Activated CD4-positive, alpha-beta memory T cell treated with anti-CD3 and anti-CD28 coated beads, Interleukin-2, amount 10 ng/mL, durations not matched to agents 7 days and 5 days (primary cell): Measurements from ENCODE around the gene TMEM30A. TPM values are rescaled to one million over a fixed set of nuclear protein-coding genes. Genes with fewer than 3 reads are reported as not detected.

Source experiments
- CTCF ChIA-PET: fragments of 350-600 bp; sonication (Branson Sonifier 250); formaldehyde crosslinking; loops from one replicate; lab custom pipeline; 2021; ENCODE audit warnings: antibody characterized with exemption, inconsistent platforms; lab: Charles Lee
- POLR2A ChIA-PET: fragments of 350-600 bp; sonication (Branson Sonifier 250); formaldehyde crosslinking; loops from one replicate; lab custom pipeline; 2021; ENCODE audit warnings: antibody characterized with exemption; lab: Charles Lee
- DNase-seq: peaks from one replicate; pipeline ENCODE4 v3.0.0-alpha.2; 2020
- H3K27ac Mint-ChIP-seq: one replicate; pipeline ENCODE4 v1.8.0; 2021; ENCODE audit warnings: mild to moderate bottlenecking, mixed read lengths
- H3K27me3 Mint-ChIP-seq: one replicate; pipeline ENCODE4 v1.8.0; 2021; ENCODE audit warnings: mixed read lengths
- H3K36me3 Mint-ChIP-seq: one replicate; pipeline ENCODE4 v1.8.0; 2021; ENCODE audit warnings: low read depth, mixed read lengths
- H3K4me1 Mint-ChIP-seq: one replicate; pipeline ENCODE4 v1.8.0; 2021; ENCODE audit warnings: mixed read lengths
- H3K4me3 Mint-ChIP-seq: one replicate; pipeline ENCODE4 v1.8.0; 2021; ENCODE audit warnings: mild to moderate bottlenecking, mixed read lengths
- H3K9me3 Mint-ChIP-seq: one replicate; pipeline ENCODE4 v1.8.0; 2021; ENCODE audit warnings: mixed read lengths
- total RNA-seq, 2 experiments: library from RNA; stranded (reverse); gene quantifications; one replicate each; pipeline ENCODE4 v1.2.3, GENCODE V29; 2021

TMEM30A gene
- total RNA-seq, 2 experiments from 2014 or later: 60.1 to 60.4 TPM

DNA sequence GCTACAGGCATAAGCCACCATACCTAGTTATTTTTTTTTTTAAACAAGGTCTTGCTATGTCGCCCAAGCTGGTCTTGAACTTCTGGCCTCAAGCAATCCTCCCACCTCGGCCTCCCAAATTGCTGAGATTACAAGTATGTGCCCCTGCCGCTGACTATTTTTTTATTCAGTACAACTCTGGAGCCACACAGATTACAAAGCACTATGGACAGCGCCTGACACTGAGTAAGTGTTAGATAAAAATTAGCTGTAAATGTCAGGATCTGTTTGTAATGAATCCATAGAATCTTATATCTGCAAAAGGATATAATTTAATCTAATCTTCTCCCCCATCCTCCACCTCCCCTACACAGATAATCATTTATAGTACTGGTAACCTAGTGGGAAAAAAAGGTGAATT is 63.5 kb downstream of the TMEM30A start:
- ChIA-PET POLR2A (no interaction called here), CTCF (interaction anchor here (5.4 kb wide), 1 partner anchor 11 kb away, joined by 47 read pairs; no protein-coding TSS in a partner anchor)
- Mint-ChIP-seq H3K9me3 (no peaks in the 10 kb centered on the region), H3K4me3 (no peak overlapping the region), H3K27ac (no peak overlapping the region), H3K36me3 (no peaks in the 10 kb centered on the region), H3K27me3 (peaks cover 17% of the 10 kb centered on the region), H3K4me1 (no peaks in the 10 kb centered on the region)
- DNase-seq: no peak

DNA sequence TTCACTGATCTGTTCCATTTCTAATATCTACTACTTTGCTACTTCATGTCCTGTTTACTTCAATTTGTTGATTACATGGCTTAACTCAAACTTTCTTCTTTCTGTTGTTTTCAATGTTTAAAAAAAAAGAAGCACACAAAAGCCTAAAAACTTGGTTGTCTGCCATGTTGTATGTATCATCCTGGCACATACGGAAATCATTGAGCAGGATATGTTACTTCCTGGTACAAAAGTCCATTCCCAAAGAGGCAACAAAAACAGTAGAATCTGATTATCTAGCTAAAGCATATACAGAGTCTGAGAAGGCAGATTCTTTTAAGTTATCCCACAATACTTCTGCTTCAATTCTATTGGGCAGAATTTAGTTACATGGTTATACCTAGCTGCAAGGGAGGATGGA is 64.2 kb downstream of the TMEM30A start:
- no peaks in the 10 kb centered on the region for H3K36me3 Mint-ChIP-seq
- no peaks in the 10 kb centered on the region for H3K4me1 Mint-ChIP-seq
- DNase-seq: no peak
- peaks cover 17% of the 10 kb centered on the region for H3K27me3 Mint-ChIP-seq
- H3K4me3 Mint-ChIP-seq: no peak overlapping the region
- ChIA-PET POLR2A (no interaction called here), CTCF (interaction anchor here (5.4 kb wide), 1 partner anchor 11 kb away, joined by 47 read pairs; no protein-coding TSS in a partner anchor)
- no peak overlapping the region for H3K27ac Mint-ChIP-seq
- no peaks in the 10 kb centered on the region for H3K9me3 Mint-ChIP-seq

- H3K27me3 Mint-ChIP-seq: peaks cover 17% of the 10 kb centered on the region
- H3K36me3 Mint-ChIP-seq: no peaks in the 10 kb centered on the region
- no peaks in the 10 kb centered on the region for H3K9me3 Mint-ChIP-seq
- H3K4me1 Mint-ChIP-seq: no peaks in the 10 kb centered on the region
- H3K27ac Mint-ChIP-seq: no peak overlapping the region
- POLR2A ChIA-PET: no interaction called here
- H3K4me3 Mint-ChIP-seq: no peak overlapping the region
- CTCF ChIA-PET: interaction anchor here (0.7 to 5.4 kb wide), 2 partner anchors 9 to 1239 kb away, joined by 4 to 47 read pairs; no protein-coding TSS in a partner anchor
- DNase-seq: no peak
Observed at GRCh38 chr6:75219263-75219662, 65.3 kb downstream of the TMEM30A start.

GRCh38 chr6:75217193-75217592 is 67.4 kb downstream of the TMEM30A start:
- no peak for DNase-seq
- H3K27me3 Mint-ChIP-seq: peaks cover 15% of the 10 kb centered on the region
- no peaks in the 10 kb centered on the region for H3K4me1 Mint-ChIP-seq
- H3K27ac Mint-ChIP-seq: no peak overlapping the region
- no peak overlapping the region for H3K4me3 Mint-ChIP-seq
- ChIA-PET POLR2A (no interaction called here), CTCF (interaction anchor here (5.4 kb wide), 1 partner anchor 7 kb away, joined by 47 read pairs; no protein-coding TSS in a partner anchor)
- no peaks in the 10 kb centered on the region for H3K36me3 Mint-ChIP-seq
- no peaks in the 10 kb centered on the region for H3K9me3 Mint-ChIP-seq

- Mint-ChIP-seq H3K4me3 (no peak overlapping the region), H3K36me3 (no peaks in the 10 kb centered on the region), H3K27me3 (peaks cover 22% of the 10 kb centered on the region), H3K27ac (no peak overlapping the region), H3K9me3 (no peaks in the 10 kb centered on the region), H3K4me1 (no peaks in the 10 kb centered on the region)
- ChIA-PET CTCF (interaction anchor here (0.5 to 0.7 kb wide), 2 partner anchors 82 to 427 kb away, joined by 3 read pairs; no protein-coding TSS in a partner anchor), POLR2A (no interaction called here)
- no peak for DNase-seq
Observed at GRCh38 chr6:75215291-75215690, 69.3 kb downstream of the TMEM30A start.

DNA sequence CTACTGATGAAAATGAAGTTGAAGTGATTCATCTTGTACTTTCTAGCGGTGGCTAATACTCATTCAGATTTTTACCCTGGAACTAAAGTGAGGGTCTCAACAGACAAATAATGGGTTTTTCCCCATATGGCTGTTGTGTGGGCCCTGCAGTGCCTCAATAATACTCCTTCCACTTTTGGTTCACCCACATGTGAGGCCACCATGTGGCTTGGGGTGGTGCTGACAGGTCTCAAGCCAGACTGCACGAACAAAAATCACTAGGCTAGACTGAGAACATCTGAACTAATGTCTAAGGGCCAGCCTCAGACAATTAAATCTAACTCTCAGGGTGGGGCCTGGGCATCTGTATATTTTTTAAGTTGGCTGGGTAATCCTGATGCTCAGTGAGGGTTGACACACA is 70.9 kb downstream of the TMEM30A start:
- Mint-ChIP-seq H3K4me1 (peaks cover 5% of the 10 kb centered on the region), H3K27ac (no peak overlapping the region), H3K27me3 (peaks cover 23% of the 10 kb centered on the region), H3K36me3 (no peaks in the 10 kb centered on the region), H3K9me3 (no peaks in the 10 kb centered on the region), H3K4me3 (no peak overlapping the region)
- no peak for DNase-seq
- CTCF ChIA-PET: interaction anchor here (0.8 to 1.0 kb wide), 2 partner anchors 1358 to 1480 kb away, joined by 3 read pairs; no protein-coding TSS in a partner anchor
- POLR2A ChIA-PET: no interaction called here

- no peaks in the 10 kb centered on the region for H3K36me3 Mint-ChIP-seq
- H3K4me1 Mint-ChIP-seq: peaks cover 10% of the 10 kb centered on the region
- H3K4me3 Mint-ChIP-seq: no peak overlapping the region
- no peaks in the 10 kb centered on the region for H3K9me3 Mint-ChIP-seq
- DNase-seq: no peak
- peaks cover 28% of the 10 kb centered on the region for H3K27me3 Mint-ChIP-seq
- ChIA-PET CTCF (interaction anchor here (0.8 to 1.0 kb wide), 2 partner anchors 1357 to 1480 kb away, joined by 3 read pairs; no protein-coding TSS in a partner anchor), POLR2A (no interaction called here)
- H3K27ac Mint-ChIP-seq: no peak overlapping the region
Observed at GRCh38 chr6:75213112-75213511, 71.5 kb downstream of the TMEM30A start.

DNA sequence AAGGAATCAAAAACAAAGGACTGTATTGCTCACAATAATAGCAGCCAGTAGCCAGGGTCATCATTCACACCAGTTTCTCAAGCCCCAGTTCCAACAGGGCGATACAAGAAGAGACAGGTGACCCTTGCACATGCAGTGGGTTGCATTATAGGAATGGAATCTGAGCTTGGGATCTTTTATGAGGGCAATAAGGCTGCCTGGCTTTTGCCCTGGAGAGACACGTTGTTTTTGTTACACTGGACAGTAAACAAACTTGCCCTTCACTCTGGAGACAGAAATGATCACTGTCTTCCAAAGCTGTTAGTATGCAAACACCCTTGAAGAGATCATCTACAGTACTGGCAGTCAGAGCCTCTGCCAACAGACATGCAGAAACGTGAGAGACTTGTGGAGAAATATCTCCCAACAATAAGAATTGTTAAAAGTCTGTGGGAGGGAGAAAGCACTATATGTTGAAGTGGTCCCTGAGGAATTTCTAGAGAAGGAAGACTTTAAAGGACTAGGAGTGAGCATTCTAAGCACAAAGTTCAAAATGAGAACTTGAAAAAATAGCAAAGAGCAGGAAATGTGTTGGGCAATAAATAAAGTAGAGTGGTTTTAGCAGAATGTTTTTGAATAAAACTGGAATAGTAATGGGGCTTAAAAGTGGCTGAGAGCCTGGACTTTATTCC is 72.5 kb downstream of the TMEM30A start:
- H3K4me1 Mint-ChIP-seq: peaks cover 19% of the 10 kb centered on the region
- H3K27me3 Mint-ChIP-seq: peaks cover 37% of the 10 kb centered on the region
- H3K4me3 Mint-ChIP-seq: no peak overlapping the region
- no peaks in the 10 kb centered on the region for H3K9me3 Mint-ChIP-seq
- H3K36me3 Mint-ChIP-seq: no peaks in the 10 kb centered on the region
- POLR2A ChIA-PET: interaction anchor here (0.6 kb wide), 1 partner anchor 330 kb away, joined by 3 read pairs; no protein-coding TSS in a partner anchor
- no peak overlapping the region for H3K27ac Mint-ChIP-seq
- CTCF ChIA-PET: interaction anchor here (0.5 to 6.1 kb wide), 10 partner anchors 7 to 1479 kb away, joined by 3 to 53 read pairs (median 7); no protein-coding TSS in a partner anchor
- DNase-seq: no peak

DNA sequence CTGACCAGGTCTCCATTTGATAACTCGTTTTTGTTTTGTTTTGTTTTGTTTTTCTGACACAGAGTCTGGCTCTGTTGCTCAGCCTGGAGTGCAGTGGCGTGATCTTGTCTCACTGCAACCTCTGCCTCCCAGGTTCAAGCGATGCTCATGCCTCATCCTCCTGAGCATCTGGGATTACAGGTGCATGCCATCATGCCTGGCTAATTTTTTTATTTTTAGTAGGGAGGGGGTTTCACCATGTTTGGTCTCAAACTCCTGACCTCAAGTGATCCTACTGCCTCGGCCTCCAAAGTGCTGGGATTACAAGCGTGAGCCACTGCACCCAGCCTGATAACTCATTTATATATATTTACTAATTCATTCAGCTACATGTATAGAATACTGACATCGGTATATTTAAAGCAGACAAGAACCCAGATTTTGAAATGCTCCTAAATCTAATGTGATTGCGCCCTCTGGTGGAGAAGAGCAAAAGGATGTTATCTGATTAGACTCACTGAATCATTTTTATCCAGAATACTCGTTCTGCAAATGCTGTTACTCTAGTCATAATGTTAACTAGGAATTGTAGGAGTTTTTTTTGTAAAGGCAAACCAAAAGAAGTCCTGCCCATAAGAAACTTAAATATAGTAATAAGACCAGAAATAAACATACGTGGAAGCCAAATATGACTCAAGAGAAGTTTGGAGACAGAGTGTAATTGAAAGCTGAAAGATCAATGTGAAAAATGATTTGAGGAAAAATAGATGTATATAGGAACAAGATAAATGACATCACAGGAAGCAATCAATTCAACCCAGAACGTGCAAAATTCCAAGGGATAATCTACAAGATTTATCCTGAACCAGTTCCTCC is 73.5 kb downstream of the TMEM30A start:
- H3K4me1 Mint-ChIP-seq: peaks cover 27% of the 10 kb centered on the region
- no peaks in the 10 kb centered on the region for H3K9me3 Mint-ChIP-seq
- no peak overlapping the region for H3K27ac Mint-ChIP-seq
- DNase-seq: peak; percentile 39
- H3K4me3 Mint-ChIP-seq: no peak overlapping the region
- POLR2A ChIA-PET: interaction anchor here (0.6 kb wide), 1 partner anchor 331 kb away, joined by 3 read pairs; no protein-coding TSS in a partner anchor
- H3K36me3 Mint-ChIP-seq: no peaks in the 10 kb centered on the region
- peaks cover 44% of the 10 kb centered on the region for H3K27me3 Mint-ChIP-seq
- CTCF ChIA-PET: interaction anchor here (0.5 to 6.1 kb wide), 18 partner anchors 8 to 1478 kb away, joined by 3 to 53 read pairs (median 4); partner anchors contain the start of gene COX7A2

GRCh38 chr6:75209184-75209723 is 75.3 kb downstream of the TMEM30A start:
- Mint-ChIP-seq H3K4me3 (no peak overlapping the region), H3K27ac (no peak overlapping the region), H3K36me3 (no peaks in the 10 kb centered on the region), H3K27me3 (peaks cover 62% of the 10 kb centered on the region), H3K4me1 (peaks cover 44% of the 10 kb centered on the region), H3K9me3 (no peaks in the 10 kb centered on the region)
- no peak for DNase-seq
- CTCF ChIA-PET: interaction anchor here (0.5 to 6.1 kb wide), 28 partner anchors 8 to 1476 kb away, joined by 3 to 53 read pairs (median 3); no protein-coding TSS in a partner anchor
- POLR2A ChIA-PET: no interaction called here

GRCh38 chr6:75208298-75209183 is 76.1 kb downstream of the TMEM30A start:
- Mint-ChIP-seq H3K27me3 (peaks cover 69% of the 10 kb centered on the region), H3K27ac (no peak overlapping the region), H3K9me3 (no peaks in the 10 kb centered on the region), H3K4me3 (peak overlapping the region; percentile 30), H3K36me3 (no peaks in the 10 kb centered on the region), H3K4me1 (peaks cover 48% of the 10 kb centered on the region)
- ChIA-PET CTCF (interaction anchor here (0.5 to 6.1 kb wide), 24 partner anchors 9 to 1476 kb away, joined by 3 to 53 read pairs (median 3); no protein-coding TSS in a partner anchor), POLR2A (no interaction called here)
- peak; percentile 83 for DNase-seq
